GM12878 (cell line): ENCODE measurements around the gene C1orf198. TPM values are rescaled to one million over a fixed set of nuclear protein-coding genes. Genes with fewer than 3 reads are reported as not detected.

ENCODE experiments used
- ATAC-seq: fragments of 200-7000 bp; cut with Tn5 transposase; 3 replicates; pipeline ENCODE4 v1.9.1; 2020; ENCODE audit warnings: mild to moderate bottlenecking, moderate library complexity
- BruUV-seq: library from RNA; stranded (reverse); fragments of 400-500 nt; replicated peaks from 2 replicates; lab custom pipeline; 2021; lab: Mats Ljungman, UMichigan
- CTCF ChIA-PET: fragments of 300-600 bp; sonication (Branson Sonifier 250); formaldehyde crosslinking; extraction: SDS; loops from one replicate; lab custom pipeline; 2021; ENCODE audit warnings: inconsistent platforms; lab: Yijun Ruan, JAX
- POLR2A ChIA-PET: fragments of 350-600 bp; formaldehyde crosslinking; extraction: SDS; loops from one replicate; lab custom pipeline; 2021; ENCODE audit warnings: inconsistent platforms; lab: Charles Lee
- RAD21 ChIA-PET: fragments of 300-600 bp; sonication (Branson Sonifier 250); formaldehyde crosslinking; loops from one replicate; lab custom pipeline; 2023; ENCODE audit warnings: antibody characterized with exemption; ENCODE audit not compliant: unreplicated experiment; lab: Charles Lee
- SMC1A ChIA-PET: fragments of 300-600 bp; sonication (Branson Sonifier 250); formaldehyde crosslinking; loops from one replicate; lab custom pipeline; 2023; ENCODE audit not compliant: unreplicated experiment, uncharacterized antibody; lab: Charles Lee
- DNase-seq: peaks from one replicate; pipeline ENCODE4 v3.0.0-alpha.2; 2011; ENCODE audit warnings: low read depth, low spot score
- FAIRE-seq: peaks from 3 replicates; lab custom pipeline; 2011; peaks lifted over from hg19 to GRCh38; lab: Jason Lieb, UNC
- H2AFZ ChIP-seq: 2 replicates; pipeline ENCODE4 v1.6.0; 2011; ENCODE audit warnings: low read depth, low read length, control low read depth; ENCODE audit not compliant: control insufficient read depth
- H3K27ac ChIP-seq: 2 replicates; pipeline ENCODE4 v1.5.1; 2011; ENCODE audit warnings: control low read depth; ENCODE audit not compliant: control insufficient read depth, insufficient read depth
- H3K27me3 ChIP-seq, 2 experiments: replicated peaks in 1 of 2; 2 replicates each; pipeline versions ENCODE4 v1.6.0 to v1.6.1; 2011; ENCODE audit warnings: low read length in 1 of 2; ENCODE audit not compliant: control insufficient read depth in 2 of 2, insufficient read depth in 2 of 2
- H3K36me3 ChIP-seq, 2 experiments: 2 replicates each; pipeline ENCODE4 v1.5.1; 2011; ENCODE audit warnings: low read length in 1 of 2; ENCODE audit not compliant: control insufficient read depth in 2 of 2, insufficient read depth in 2 of 2
- H3K4me1 ChIP-seq: 2 replicates; pipeline ENCODE4 v1.6.1; 2011; ENCODE audit warnings: mild to moderate bottlenecking, low read length, moderate library complexity, mixed read lengths; ENCODE audit not compliant: control insufficient read depth, insufficient read depth
- H3K4me2 ChIP-seq: 2 replicates; pipeline ENCODE4 v1.6.0; 2011; ENCODE audit warnings: control low read depth; ENCODE audit not compliant: control insufficient read depth, insufficient read depth
- H3K4me3 ChIP-seq: fragments of 200-600 bp; sonication (generic); 2 replicates; pipeline ENCODE4 v1.5.1; 2016
- H3K79me2 ChIP-seq: 2 replicates; pipeline ENCODE4 v1.6.0; 2011; ENCODE audit warnings: low read length; ENCODE audit not compliant: control insufficient read depth, insufficient read depth
- H3K9ac ChIP-seq: 2 replicates; pipeline ENCODE4 v1.8.0; 2011; ENCODE audit warnings: low read length, control low read depth, mixed read lengths; ENCODE audit not compliant: control insufficient read depth, insufficient read depth
- H3K9me3 ChIP-seq: replicated peaks from 3 replicates; pipeline ENCODE4 v1.5.1; 2011; ENCODE audit warnings: mild to moderate bottlenecking, low read length; ENCODE audit not compliant: control insufficient read depth, insufficient read depth
- H4K20me1 ChIP-seq: 2 replicates; pipeline ENCODE4 v1.6.0; 2011; ENCODE audit not compliant: control insufficient read depth, insufficient read depth
- CHD2 ChIP-seq: IDR thresholded peaks from 2 replicates; pipeline ENCODE4 v1.6.1; 2011; ENCODE audit warnings: low read depth, low read length, improper control_type of control experiment, borderline replicate concordance
- CREB1 ChIP-seq: IDR thresholded peaks from 2 replicates; pipeline ENCODE4 v1.6.1; 2012; ENCODE audit warnings: low read depth, mild to moderate bottlenecking, inconsistent platforms
- EED ChIP-seq: sonication (generic); IDR thresholded peaks from 2 replicates; pipeline ENCODE4 v1.6.1; 2016; ENCODE audit warnings: antibody characterized with exemption, low read depth
- IKZF2 ChIP-seq, 2 experiments: fragments of 450-650 bp; IDR thresholded peaks; 2 replicates each; pipeline ENCODE4 v1.6.1; 2017; ENCODE audit warnings: mild to moderate bottlenecking in 2 of 2, moderate library complexity in 2 of 2
- KAT2A ChIP-seq: conservative IDR thresholded peaks from 2 replicates; pipeline ENCODE4 v1.6.1; 2011; ENCODE audit warnings: low read depth, low read length; ENCODE audit not compliant: control insufficient read depth
- NFIC ChIP-seq: IDR thresholded peaks from 2 replicates; pipeline ENCODE4 v1.6.1; 2012; ENCODE audit warnings: low read depth, mild to moderate bottlenecking, inconsistent platforms, low read length, moderate library complexity
- NFYA ChIP-seq: IDR thresholded peaks from 2 replicates; pipeline ENCODE4 v1.6.1; 2011; ENCODE audit warnings: low read depth, mild to moderate bottlenecking, low read length, improper control_type of control experiment, borderline replicate concordance
- NKRF ChIP-seq: fragments of 450-650 bp; conservative IDR thresholded peaks from 2 replicates; pipeline ENCODE4 v1.6.1; 2017; ENCODE audit warnings: mild to moderate bottlenecking, moderate library complexity
- PML ChIP-seq: IDR thresholded peaks from 2 replicates; pipeline ENCODE4 v1.6.1; 2012; ENCODE audit warnings: low read length, inconsistent platforms
- RELA ChIP-seq: fragments of 450-650 bp; IDR thresholded peaks from 2 replicates; pipeline ENCODE4 v1.8.0; 2014; ENCODE audit warnings: borderline replicate concordance; ENCODE audit not compliant: partially characterized antibody
- SMAD5 ChIP-seq: IDR thresholded peaks from 2 replicates; pipeline ENCODE4 v1.6.1; 2016; ENCODE audit warnings: antibody characterized with exemption, low read depth
- WGBS: methylation state at CpG from one replicate; pipeline ENCODE4 v1.1.6; 2016; ENCODE audit warnings: low lambda C conversion rate; ENCODE audit not compliant: insufficient replicate concordance, insufficient coverage; ENCODE audit errors: missing lambda C conversion rate; 5-methylcytosine and 5-hydroxymethylcytosine counted together
- in situ Hi-C: fragments of 300-500 bp; cut with MboI; formaldehyde crosslinking; loops from 9 replicates; pipeline ENCODE4 v1.14.3; 2018; ENCODE audit warnings: mixed read lengths
- intact Hi-C: fragments of 100-400 bp; cut with micrococcal nuclease; formaldehyde crosslinking; loops from one replicate; pipeline ENCODE4 v1.14.2; 2022; ENCODE audit not compliant: unreplicated experiment
- polyA plus RNA-seq, 11 experiments: library from polyadenylated mRNA; depleted of rRNA in 4 of 11; unstranded in 6 of 11; stranded (reverse) in 5 of 11; fragments of >200 nt; fragmentation: Nextera tagmentation in 4 of 11; fragmentation: Illumina TruSeq in 1 of 11; extraction: Ambion mirVana in 4 of 11; extraction: Trizol in 1 of 11; gene quantifications; 1 replicate in 1 of 11; 2 replicates in 10 of 11; pipeline versions ENCODE4 v1.2.1 to v1.2.3, GENCODE V29; 2011 to 2016; ENCODE audit warnings: inconsistent platforms in 2 of 11, missing spikeins in 2 of 11, low read depth in 1 of 11
- total RNA-seq, 4 experiments: library from RNA; depleted of rRNA in 3 of 4; stranded (reverse); fragments of >200 nt in 3 of 4; fragmentation: Illumina TruSeq in 1 of 4; extraction: Trizol in 1 of 4; gene quantifications; 2 replicates each; pipeline versions ENCODE4 v1.2.1 to v1.2.3, GENCODE V29; 2013 to 2021
- TF ChIP-seq, protein P1 (sequence below): IDR thresholded peaks from 2 replicates; pipeline ENCODE4 v1.6.1; 2012; ENCODE audit warnings: mild to moderate bottlenecking, low read depth, low read length

The C1orf198 gene
- total and polyA plus RNA-seq, 10 of the 15 experiments (the other 5 are each of a cell fraction or from before 2014, with no cell fraction given): 0.16 to 2.8 (median 1.1) TPM

DNA sequence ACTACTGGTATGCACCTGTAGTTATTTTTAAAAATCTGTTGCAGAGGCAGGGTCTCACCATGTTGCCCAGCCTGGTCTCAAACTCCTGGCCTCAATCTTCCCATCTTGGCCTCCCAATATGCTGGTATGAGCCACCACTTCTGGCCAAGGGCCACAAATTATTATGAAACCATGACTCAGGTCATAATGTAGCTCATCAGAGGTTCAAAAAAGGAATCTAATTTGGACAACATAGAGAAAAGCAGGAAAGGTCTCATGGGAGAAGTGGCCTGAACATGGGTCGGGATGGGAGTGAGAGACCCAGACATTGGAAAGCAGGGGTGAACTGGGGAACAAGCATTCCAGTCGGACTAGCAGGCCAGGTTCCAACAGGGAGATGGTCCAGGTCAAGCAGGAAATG lies 45.2 kb upstream of the C1orf198 start:
- Histone ChIP-seq H3K4me1 (no peaks in the 10 kb centered on the region), H3K36me3 (peaks cover 0 to 14% of the 10 kb centered on the region in 2 experiments), H3K79me2 (no peaks in the 10 kb centered on the region), H3K9me3 (no peaks in the 10 kb centered on the region), H3K27ac (no peak overlapping the region), H3K27me3 (no peaks in the 10 kb centered on the region), H3K9ac (no peak overlapping the region), H3K4me2 (no peak overlapping the region), H2AFZ (no peak overlapping the region), H4K20me1 (no peaks in the 10 kb centered on the region), H3K4me3 (no peak overlapping the region)
- ATAC-seq (no peak), DNase-seq (no peak), FAIRE-seq (no peak)
- TF ChIP-seq IKZF2 (IDR thresholded peaks at IDR 0.05): no peak
- no peak for TF ChIP-seq EED
- TF ChIP-seq NFYA: no peak
- no peak for TF ChIP-seq NFIC
- no peak for TF ChIP-seq CREB1
- no peak for TF ChIP-seq KAT2A
- TF ChIP-seq PML: no peak
- no peak for TF ChIP-seq NKRF
- TF ChIP-seq, protein P1, sequence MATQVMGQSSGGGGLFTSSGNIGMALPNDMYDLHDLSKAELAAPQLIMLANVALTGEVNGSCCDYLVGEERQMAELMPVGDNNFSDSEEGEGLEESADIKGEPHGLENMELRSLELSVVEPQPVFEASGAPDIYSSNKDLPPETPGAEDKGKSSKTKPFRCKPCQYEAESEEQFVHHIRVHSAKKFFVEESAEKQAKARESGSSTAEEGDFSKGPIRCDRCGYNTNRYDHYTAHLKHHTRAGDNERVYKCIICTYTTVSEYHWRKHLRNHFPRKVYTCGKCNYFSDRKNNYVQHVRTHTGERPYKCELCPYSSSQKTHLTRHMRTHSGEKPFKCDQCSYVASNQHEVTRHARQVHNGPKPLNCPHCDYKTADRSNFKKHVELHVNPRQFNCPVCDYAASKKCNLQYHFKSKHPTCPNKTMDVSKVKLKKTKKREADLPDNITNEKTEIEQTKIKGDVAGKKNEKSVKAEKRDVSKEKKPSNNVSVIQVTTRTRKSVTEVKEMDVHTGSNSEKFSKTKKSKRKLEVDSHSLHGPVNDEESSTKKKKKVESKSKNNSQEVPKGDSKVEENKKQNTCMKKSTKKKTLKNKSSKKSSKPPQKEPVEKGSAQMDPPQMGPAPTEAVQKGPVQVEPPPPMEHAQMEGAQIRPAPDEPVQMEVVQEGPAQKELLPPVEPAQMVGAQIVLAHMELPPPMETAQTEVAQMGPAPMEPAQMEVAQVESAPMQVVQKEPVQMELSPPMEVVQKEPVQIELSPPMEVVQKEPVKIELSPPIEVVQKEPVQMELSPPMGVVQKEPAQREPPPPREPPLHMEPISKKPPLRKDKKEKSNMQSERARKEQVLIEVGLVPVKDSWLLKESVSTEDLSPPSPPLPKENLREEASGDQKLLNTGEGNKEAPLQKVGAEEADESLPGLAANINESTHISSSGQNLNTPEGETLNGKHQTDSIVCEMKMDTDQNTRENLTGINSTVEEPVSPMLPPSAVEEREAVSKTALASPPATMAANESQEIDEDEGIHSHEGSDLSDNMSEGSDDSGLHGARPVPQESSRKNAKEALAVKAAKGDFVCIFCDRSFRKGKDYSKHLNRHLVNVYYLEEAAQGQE: no peak
- no peak for TF ChIP-seq RELA
- TF ChIP-seq SMAD5: no peak
- no peak for TF ChIP-seq CHD2
- BruUV-seq: no TSS peak
- ChIA-PET CTCF (interaction anchor here (0.9 to 7.1 kb wide), 4 partner anchors 66 to 297 kb away, joined by 3 to 30 read pairs (median 16); partner anchors contain the start of genes ARV1 and TTC13), SMC1A (interaction anchor here (0.7 kb wide), 1 partner anchor 179 kb away, joined by 4 read pairs; no protein-coding TSS in a partner anchor), RAD21 (no interaction called here), POLR2A (no interaction called here)
- intact Hi-C loops (no loop called here), in situ Hi-C loops (loop anchor here (10.0 kb wide), 1 partner anchor 181 kb away; no protein-coding TSS in a partner anchor)
- 81% methylated on average over 2 of the region's 2 CpGs for WGBS
